ENCODE results near the gene RAB6B.

- no peak for TF ChIP-seq CTCF (conservative IDR thresholded peaks at IDR 0.05; ENCODE audit: low read depth, low read length)
- no peak for TF ChIP-seq EZH2 (IDR thresholded peaks at IDR 0.05; ENCODE audit: borderline replicate concordance, low read depth, low read length, poor library complexity, severe bottlenecking)
These were observed 70.7 kb downstream of the RAB6B start for GRCh38 chr3:133824961-133825485.
